Lower leg skin (tissue), 3 donors: ENCODE measurements around the gene APOLD1.

Experiments used
- POLR2A ChIP-seq, 2 donors: fragments of 450-650 bp; IDR thresholded peaks; one replicate each; pipeline ENCODE4 v1.6.1; 2016 to 2017; ENCODE audit warnings: antibody characterized with exemption in 2 of 2, mild to moderate bottlenecking in 1 of 2, moderate library complexity in 1 of 2
- TF ChIP-seq, protein P1 (sequence below), 3 donors: fragments of 450-650 bp; IDR thresholded peaks; one replicate each; pipeline ENCODE4 v1.5.1; 2016; ENCODE audit warnings: antibody characterized with exemption in 3 of 3, mild to moderate bottlenecking in 3 of 3, moderate library complexity in 2 of 3

- TF ChIP-seq, protein P1, sequence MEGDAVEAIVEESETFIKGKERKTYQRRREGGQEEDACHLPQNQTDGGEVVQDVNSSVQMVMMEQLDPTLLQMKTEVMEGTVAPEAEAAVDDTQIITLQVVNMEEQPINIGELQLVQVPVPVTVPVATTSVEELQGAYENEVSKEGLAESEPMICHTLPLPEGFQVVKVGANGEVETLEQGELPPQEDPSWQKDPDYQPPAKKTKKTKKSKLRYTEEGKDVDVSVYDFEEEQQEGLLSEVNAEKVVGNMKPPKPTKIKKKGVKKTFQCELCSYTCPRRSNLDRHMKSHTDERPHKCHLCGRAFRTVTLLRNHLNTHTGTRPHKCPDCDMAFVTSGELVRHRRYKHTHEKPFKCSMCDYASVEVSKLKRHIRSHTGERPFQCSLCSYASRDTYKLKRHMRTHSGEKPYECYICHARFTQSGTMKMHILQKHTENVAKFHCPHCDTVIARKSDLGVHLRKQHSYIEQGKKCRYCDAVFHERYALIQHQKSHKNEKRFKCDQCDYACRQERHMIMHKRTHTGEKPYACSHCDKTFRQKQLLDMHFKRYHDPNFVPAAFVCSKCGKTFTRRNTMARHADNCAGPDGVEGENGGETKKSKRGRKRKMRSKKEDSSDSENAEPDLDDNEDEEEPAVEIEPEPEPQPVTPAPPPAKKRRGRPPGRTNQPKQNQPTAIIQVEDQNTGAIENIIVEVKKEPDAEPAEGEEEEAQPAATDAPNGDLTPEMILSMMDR (IDR thresholded peaks at IDR 0.05): no peak
- no peak for TF ChIP-seq POLR2A (IDR thresholded peaks at IDR 0.05)
Measured at GRCh38 chr12:12819752-12820311, 34.4 kb downstream of the APOLD1 start.
